Measurements from ENCODE around the gene RPS6KB2. TPM values are rescaled to one million over a fixed set of nuclear protein-coding genes. Genes with fewer than 3 reads are reported as not detected.
A peak's percentile ranks its signal among the peaks of the same experiment; 100 is the strongest.

RPS6KB2 gene
- 10 to 100 TPM; 27.4 to 45.0 (median 30.7) TPM for total RNA-seq

- peak; percentile 92 for ATAC-seq (ENCODE audit: low FRiP score)
- DNase-seq (ENCODE audit: low spot score): peak; percentile 99
- no peak for TF ChIP-seq CTCF (IDR thresholded peaks at IDR 0.05)
Measured at GRCh38 chr11:67428052-67429001, at the start of gene RPS6KB2. Gene RPS6KB2, plus strand, starts transcription at chr11:67428494. Its CDS starts 52 bp downstream, at chr11:67428546.

GRCh38 chr11:67378544-67378943 lies 49.8 kb upstream of the RPS6KB2 start:
- ATAC-seq (ENCODE audit: low FRiP score): no peak
- no peak for TF ChIP-seq CTCF (IDR thresholded peaks at IDR 0.05)
- no peak for DNase-seq (ENCODE audit: low spot score)

GRCh38 chr11:67379061-67380058 lies 48.9 kb upstream of the RPS6KB2 start:
- ATAC-seq (ENCODE audit: low FRiP score) (peak; percentile 64), DNase-seq (ENCODE audit: low spot score) (no peak)
- no peak for TF ChIP-seq CTCF (IDR thresholded peaks at IDR 0.05)

GRCh38 chr11:67381244-67381972 lies 46.9 kb upstream of the RPS6KB2 start:
- no peak for TF ChIP-seq CTCF (IDR thresholded peaks at IDR 0.05)
- no peak for ATAC-seq (ENCODE audit: low FRiP score)
- DNase-seq (ENCODE audit: low spot score): no peak

- peak; percentile 53 for ATAC-seq (ENCODE audit: low FRiP score)
- TF ChIP-seq CTCF (IDR thresholded peaks at IDR 0.05): peak in 1 of 3 donors; percentile 97
- peak; percentile 71 for DNase-seq (ENCODE audit: low spot score)
Measured at GRCh38 chr11:67382276-67383136, 45.8 kb upstream of the RPS6KB2 start.
